Ovary (tissue), 9 donors: ENCODE measurements around the gene PDYN. TPM values are rescaled to one million over a fixed set of nuclear protein-coding genes. Genes with fewer than 3 reads are reported as not detected.

Source experiments
- DNase-seq, 5 donors: peaks; one replicate each; pipeline ENCODE4 v3.0.0-alpha.2; 2019 to 2020
- H3K27ac ChIP-seq, 2 donors: fragments of 200-600 bp; one replicate each; pipeline versions ENCODE4 v1.5.1 to v1.8.0; 2019 to 2022
- H3K27me3 ChIP-seq: fragments of 200-600 bp; one replicate; pipeline ENCODE4 v1.8.0; 2022
- H3K36me3 ChIP-seq: fragments of 200-600 bp; sonication (generic); one replicate; pipeline ENCODE4 v1.5.1; 2019
- H3K4me1 ChIP-seq: one replicate; pipeline ENCODE4 v1.8.1; 2013; ENCODE audit warnings: mild to moderate bottlenecking, moderate library complexity; ENCODE audit not compliant: insufficient read depth
- H3K4me3 ChIP-seq: fragments of 200-600 bp; sonication (generic); one replicate; pipeline ENCODE4 v1.5.1; 2017
- H3K9me3 ChIP-seq, 2 donors: fragments of 200-600 bp in 1 of 2; sonication (generic) in 1 of 2; one replicate each; pipeline versions ENCODE4 v1.5.1 to v1.8.1; 2013 to 2019; ENCODE audit warnings: mild to moderate bottlenecking in 1 of 2, moderate library complexity in 1 of 2
- EP300 ChIP-seq: sonication (generic); formaldehyde crosslinking; IDR thresholded peaks from one replicate; pipeline ENCODE4 v1.6.1; 2017; ENCODE audit warnings: antibody characterized with exemption
- POLR2A ChIP-seq: fragments of 450-650 bp; IDR thresholded peaks from one replicate; pipeline ENCODE4 v1.6.1; 2017; ENCODE audit warnings: antibody characterized with exemption, mild to moderate bottlenecking, moderate library complexity
- WGBS, 3 donors: extraction: QIAGEN DNeasy Blood & Tissue Kit in 1 of 3; methylation state at CpG; one replicate each; pipeline versions ENCODE4 v1.1.5 to v1.1.7; 2013 to 2017; 5-methylcytosine and 5-hydroxymethylcytosine counted together
- intact Hi-C, 4 donors: fragments of 100-400 bp; cut with DNase I; formaldehyde crosslinking; loops; one replicate each; pipeline versions ENCODE4 v1.11.0 to v1.15.1; 2022 to 2023
- polyA plus RNA-seq, 2 donors: library from polyadenylated mRNA; stranded (reverse); fragments of 200-250 nt in 1 of 2; fragments of 350-450 nt in 1 of 2; fragmentation: Illumina TruSeq in 1 of 2; extraction: RNeasy Lipid Tissue Mini Kit (QIAGEN cat#74804) in 1 of 2; gene quantifications; one replicate each; pipeline ENCODE4 v1.2.3, GENCODE V29; 2013 to 2014
- total RNA-seq, 7 donors: library from RNA; depleted of rRNA in 2 of 7; stranded (reverse); fragments of >200 nt in 2 of 7; fragmentation: NEBNext Ultra II Directional in 3 of 7; extraction: Animal tissue kit (Norgen Biotek cat#: 25700) in 3 of 7; gene quantifications; one replicate each; pipeline versions ENCODE4 v1.1.0 to v1.2.4, GENCODE V29; 2016 to 2023
- TF ChIP-seq, protein P1 (sequence below), 3 donors: fragments of 450-650 bp in 2 of 3; fragments of 200-600 bp in 1 of 3; IDR thresholded peaks; one replicate each; pipeline versions ENCODE4 v1.5.1 to v1.8.0; 2016 to 2022; ENCODE audit warnings: antibody characterized with exemption in 3 of 3, mild to moderate bottlenecking in 1 of 3
- donor health status: DM: no; HTN: no; CAD: no; lungs with moderate emphysema.
- donor health status: DM: no; HTN: no; CAD: no.
- donor health status: Bipolar disorder and iron deficiency.
- donor health status: DM: yes; HTN: yes; CAD: no.
- donor health status: DM: no; HTN: no; CAD: no.
- donor health status: DM: yes; HTN: yes; CAD: no.

Gene PDYN
- total and polyA plus RNA-seq, 9 donors: not detected

DNA sequence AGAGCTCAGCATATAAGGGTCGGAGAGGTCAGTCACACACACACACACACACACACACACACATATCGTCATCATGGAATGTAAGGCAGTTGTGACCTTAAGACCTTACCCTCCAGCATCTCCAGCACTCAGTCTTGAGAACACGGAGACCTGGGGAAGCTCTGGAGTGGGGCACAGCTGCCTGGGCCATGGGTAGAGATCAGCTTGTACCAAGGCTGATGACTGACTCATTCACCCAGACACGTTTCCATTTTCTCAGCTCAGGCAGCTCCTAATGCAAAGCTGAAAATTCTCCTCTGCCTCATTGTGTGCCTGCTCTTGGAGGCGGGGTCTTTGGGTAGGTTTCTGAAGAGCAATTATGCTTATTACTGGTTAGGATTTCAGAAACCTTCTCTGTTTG lies 38.3 kb upstream of the PDYN start:
- intact Hi-C loops: no loop called here
- no peak overlapping the region for H3K27ac ChIP-seq
- TF ChIP-seq POLR2A (no peak), EP300 (no peak)
- TF ChIP-seq, protein P1, sequence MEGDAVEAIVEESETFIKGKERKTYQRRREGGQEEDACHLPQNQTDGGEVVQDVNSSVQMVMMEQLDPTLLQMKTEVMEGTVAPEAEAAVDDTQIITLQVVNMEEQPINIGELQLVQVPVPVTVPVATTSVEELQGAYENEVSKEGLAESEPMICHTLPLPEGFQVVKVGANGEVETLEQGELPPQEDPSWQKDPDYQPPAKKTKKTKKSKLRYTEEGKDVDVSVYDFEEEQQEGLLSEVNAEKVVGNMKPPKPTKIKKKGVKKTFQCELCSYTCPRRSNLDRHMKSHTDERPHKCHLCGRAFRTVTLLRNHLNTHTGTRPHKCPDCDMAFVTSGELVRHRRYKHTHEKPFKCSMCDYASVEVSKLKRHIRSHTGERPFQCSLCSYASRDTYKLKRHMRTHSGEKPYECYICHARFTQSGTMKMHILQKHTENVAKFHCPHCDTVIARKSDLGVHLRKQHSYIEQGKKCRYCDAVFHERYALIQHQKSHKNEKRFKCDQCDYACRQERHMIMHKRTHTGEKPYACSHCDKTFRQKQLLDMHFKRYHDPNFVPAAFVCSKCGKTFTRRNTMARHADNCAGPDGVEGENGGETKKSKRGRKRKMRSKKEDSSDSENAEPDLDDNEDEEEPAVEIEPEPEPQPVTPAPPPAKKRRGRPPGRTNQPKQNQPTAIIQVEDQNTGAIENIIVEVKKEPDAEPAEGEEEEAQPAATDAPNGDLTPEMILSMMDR (IDR thresholded peaks at IDR 0.05): no peak
- no peak for DNase-seq
- no peaks in the 10 kb centered on the region for H3K4me1 ChIP-seq
- H3K27me3 ChIP-seq: no peaks in the 10 kb centered on the region
- 17 to 27% (median 19%) methylated on average over 5 of the region's 5 CpGs for WGBS, 3 donors
- no peaks in the 10 kb centered on the region for H3K9me3 ChIP-seq
- no peak overlapping the region for H3K4me3 ChIP-seq
- H3K36me3 ChIP-seq: no peaks in the 10 kb centered on the region

GRCh38 chr20:2026514-2026913 lies 32.7 kb upstream of the PDYN start:
- no peaks in the 10 kb centered on the region for H3K9me3 ChIP-seq
- no peak overlapping the region for H3K27ac ChIP-seq
- H3K4me3 ChIP-seq: no peak overlapping the region
- intact Hi-C loops: no loop called here
- H3K4me1 ChIP-seq: no peaks in the 10 kb centered on the region
- TF ChIP-seq, protein P1 (IDR thresholded peaks at IDR 0.05): no peak
- TF ChIP-seq EP300: no peak
- no peak for TF ChIP-seq POLR2A
- H3K36me3 ChIP-seq: no peaks in the 10 kb centered on the region
- DNase-seq: no peak
- 91 to 94% (median 93%) methylated on average over 4 of the region's 4 CpGs for WGBS, 3 donors
- H3K27me3 ChIP-seq: no peaks in the 10 kb centered on the region

GRCh38 chr20:2026004-2026403 lies 32.1 kb upstream of the PDYN start:
- H3K36me3 ChIP-seq: no peaks in the 10 kb centered on the region
- no peak for DNase-seq

DNA sequence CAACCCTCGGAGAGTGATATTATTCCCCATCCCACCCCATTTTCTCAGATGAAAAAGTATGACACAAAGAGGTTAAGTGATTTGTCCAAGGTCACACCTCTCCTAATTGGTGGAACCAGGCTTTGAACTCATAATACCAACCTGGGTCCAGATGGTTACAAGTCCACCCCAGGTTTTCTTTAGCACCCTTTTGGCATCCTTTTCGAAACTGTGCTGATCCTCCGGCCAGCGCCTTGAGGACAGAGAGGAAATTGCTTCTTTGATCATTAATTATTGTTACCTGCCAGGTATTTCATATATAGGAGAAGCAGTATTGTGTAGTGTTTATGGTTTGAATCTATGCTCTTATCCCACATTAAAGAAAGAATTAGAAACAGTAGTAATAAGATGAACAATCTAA lies 29.3 kb upstream of the PDYN start:
- 22 to 32% (median 22%) methylated on average over 4 of the region's 4 CpGs for WGBS, 3 donors
- Histone ChIP-seq H3K27me3 (no peaks in the 10 kb centered on the region), H3K36me3 (no peaks in the 10 kb centered on the region), H3K4me1 (no peaks in the 10 kb centered on the region), H3K4me3 (no peak overlapping the region), H3K27ac (no peak overlapping the region), H3K9me3 (no peaks in the 10 kb centered on the region)
- no peak for TF ChIP-seq EP300
- no peak for TF ChIP-seq POLR2A
- TF ChIP-seq, protein P1 (IDR thresholded peaks at IDR 0.05): no peak
- no peak for DNase-seq
- intact Hi-C loops: no loop called here

More at GRCh38 chr20:2026004-2026403, 32.1 kb upstream of the PDYN start:
- no peaks in the 10 kb centered on the region for H3K9me3 ChIP-seq
- TF ChIP-seq EP300: no peak
- TF ChIP-seq POLR2A: no peak
- TF ChIP-seq, protein P1 (IDR thresholded peaks at IDR 0.05): no peak
- no peak overlapping the region for H3K4me3 ChIP-seq
- 72 to 80% (median 75%) methylated on average over 9 of the region's 9 CpGs for WGBS, 3 donors
- no peak overlapping the region for H3K27ac ChIP-seq
- intact Hi-C loops: no loop called here
- H3K4me1 ChIP-seq: no peaks in the 10 kb centered on the region
- H3K27me3 ChIP-seq: no peaks in the 10 kb centered on the region

GRCh38 chr20:2022163-2022562 lies 28.3 kb upstream of the PDYN start:
- Histone ChIP-seq H3K36me3 (no peaks in the 10 kb centered on the region), H3K4me1 (no peaks in the 10 kb centered on the region), H3K27me3 (no peaks in the 10 kb centered on the region), H3K27ac (no peak overlapping the region), H3K9me3 (no peaks in the 10 kb centered on the region), H3K4me3 (no peak overlapping the region)
- intact Hi-C loops: no loop called here
- no peak for TF ChIP-seq POLR2A
- DNase-seq: no peak
- WGBS, 3 donors: 53 to 69% (median 54%) methylated on average over 3 of the region's 3 CpGs
